Measurements from ENCODE around the gene KPNA3. TPM values are rescaled to one million over a fixed set of nuclear protein-coding genes. Genes with fewer than 3 reads are reported as not detected.

The KPNA3 gene
- total RNA-seq, 1 experiment from 2014 or later: 36.8 TPM

DNA sequence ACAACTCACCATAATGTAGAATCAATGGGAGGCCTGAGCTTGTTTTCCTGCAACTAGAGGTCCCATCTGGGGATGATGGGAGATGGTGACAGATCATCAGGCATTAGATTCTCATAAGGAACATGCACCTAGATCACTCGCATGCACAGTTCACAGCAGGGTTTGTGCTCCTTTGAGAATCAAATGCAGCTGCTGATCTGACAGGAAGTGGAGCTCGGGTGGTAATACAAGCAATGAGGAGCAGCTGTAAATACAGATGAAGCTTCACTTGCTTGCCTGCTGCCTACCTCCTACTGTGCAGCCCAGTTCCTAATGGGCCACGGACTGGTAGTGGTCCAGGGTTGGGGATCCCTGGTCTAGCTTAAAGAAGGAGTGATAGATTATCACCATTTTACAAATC lies 33.0 kb downstream of the KPNA3 start:
- intact Hi-C loops (cut with micrococcal nuclease; ENCODE audit: unreplicated experiment): no loop called here
- Histone ChIP-seq H3K9me3 (ENCODE audit: control insufficient read depth, insufficient read depth, low read depth, low read length) (no peaks in the 10 kb centered on the region), H3K27ac (ENCODE audit: low read length) (no peak overlapping the region), H3K4me3 (ENCODE audit: low read depth in 2 of 2, low read length in 2 of 2) (no peak overlapping the region), H3K27me3 (ENCODE audit: control insufficient read depth, insufficient read depth, low read length) (no peaks in the 10 kb centered on the region), H3K4me1 (ENCODE audit: control insufficient read depth, insufficient read depth, low read length) (no peaks in the 10 kb centered on the region), H3K36me3 (ENCODE audit: control insufficient read depth, insufficient read depth, low read length) (no peaks in the 10 kb centered on the region)
- in situ Hi-C loops (cut with HindIII; ENCODE audit: low pct_unique_long_range_greater_than_20kb, low sequenced_read_pairs): no loop called here
- CTCF ChIA-PET: interaction anchor here (0.6 kb wide), 1 partner anchor 16 kb away, joined by 3 read pairs; no protein-coding TSS in a partner anchor
- ATAC-seq: no peak
- no TSS peak for BruUV-seq (replicated peaks)
- POLR2A ChIA-PET: no interaction called here
- no peak for TF ChIP-seq SIN3A (IDR thresholded peaks at IDR 0.05; ENCODE audit: borderline replicate concordance, insufficient read depth, low read depth, low read length)
- TF ChIP-seq TCF7L2 (IDR thresholded peaks at IDR 0.05; ENCODE audit: low read depth, low read length): no peak
- TF ChIP-seq POLR2AphosphoS5 (IDR thresholded peaks at IDR 0.05; ENCODE audit: low read depth, low read length): no peak
- no peak for TF ChIP-seq CTCF (IDR thresholded peaks at IDR 0.05)
- no peak for TF ChIP-seq REST (IDR thresholded peaks at IDR 0.05; ENCODE audit: insufficient read depth in 1 of 2, low read depth in 2 of 2, low read length in 1 of 2)
- DNase-seq (ENCODE audit: low read depth, low spot score): no peak

GRCh38 chr13:49756263-49756662 lies 36.2 kb downstream of the KPNA3 start:
- H3K4me3 ChIP-seq (ENCODE audit: low read depth in 2 of 2, low read length in 2 of 2): no peak overlapping the region
- DNase-seq (ENCODE audit: low read depth, low spot score): no peak
- no peaks in the 10 kb centered on the region for H3K9me3 ChIP-seq (ENCODE audit: control insufficient read depth, insufficient read depth, low read depth, low read length)
- H3K27ac ChIP-seq (ENCODE audit: low read length): no peak overlapping the region
- H3K36me3 ChIP-seq (ENCODE audit: control insufficient read depth, insufficient read depth, low read length): no peaks in the 10 kb centered on the region
- CTCF ChIA-PET: no interaction called here
- H3K4me1 ChIP-seq (ENCODE audit: control insufficient read depth, insufficient read depth, low read length): no peaks in the 10 kb centered on the region
- H3K27me3 ChIP-seq (ENCODE audit: control insufficient read depth, insufficient read depth, low read length): no peaks in the 10 kb centered on the region
- TF ChIP-seq TCF7L2 (IDR thresholded peaks at IDR 0.05; ENCODE audit: low read depth, low read length) (no peak), SIN3A (IDR thresholded peaks at IDR 0.05; ENCODE audit: borderline replicate concordance, insufficient read depth, low read depth, low read length) (no peak), POLR2AphosphoS5 (IDR thresholded peaks at IDR 0.05; ENCODE audit: low read depth, low read length) (no peak), CTCF (IDR thresholded peaks at IDR 0.05) (no peak), REST (IDR thresholded peaks at IDR 0.05; ENCODE audit: insufficient read depth in 1 of 2, low read depth in 2 of 2, low read length in 1 of 2) (no peak)
- POLR2A ChIA-PET: interaction anchor here (0.6 kb wide), 2 partner anchors 27 to 47 kb away, joined by 3 to 10 read pairs; no protein-coding TSS in a partner anchor
- intact Hi-C loops (cut with micrococcal nuclease; ENCODE audit: unreplicated experiment) (no loop called here), in situ Hi-C loops (cut with HindIII; ENCODE audit: low pct_unique_long_range_greater_than_20kb, low sequenced_read_pairs) (no loop called here)
- BruUV-seq (replicated peaks): no TSS peak
- ATAC-seq: no peak

All from Panc1 (cell line).